Stomach (tissue), 9 donors: ENCODE results near the gene SPNS2. TPM values are rescaled to one million over a fixed set of nuclear protein-coding genes. Genes with fewer than 3 reads are reported as not detected.

Experiments used
- DNase-seq, 2 donors: peaks; one replicate each; pipeline versions ENCODE4 v3.0.0 to v3.0.0-alpha.2; 2013 to 2019
- H3K27ac ChIP-seq, 5 donors: fragments of 200-600 bp in 4 of 5; sonication (generic) in 4 of 5; one replicate each; pipeline ENCODE4 v1.5.1; 2013 to 2019; ENCODE audit warnings: mild to moderate bottlenecking in 1 of 5, moderate library complexity in 1 of 5
- H3K27me3 ChIP-seq, 3 donors: fragments of 200-600 bp; sonication (generic); one replicate each; pipeline ENCODE4 v1.5.1; 2017 to 2019; ENCODE audit warnings: mixed run types in 1 of 3
- H3K36me3 ChIP-seq, 4 donors: fragments of 200-600 bp; sonication (generic); 1 replicate in 3 of 4; 2 replicates in 1 of 4; pipeline ENCODE4 v1.5.1; 2016 to 2019
- H3K4me1 ChIP-seq, 4 donors: fragments of 200-600 bp; sonication (generic); one replicate each; pipeline ENCODE4 v1.5.1; 2016 to 2019
- H3K4me3 ChIP-seq, 4 donors: fragments of 200-600 bp; sonication (generic) in 3 of 4; one replicate each; pipeline ENCODE4 v1.5.1; 2016 to 2019; ENCODE audit warnings: mild to moderate bottlenecking in 1 of 4
- H3K9me3 ChIP-seq, 4 donors: fragments of 200-600 bp; sonication (generic); one replicate each; pipeline ENCODE4 v1.5.1; 2016 to 2019
- EP300 ChIP-seq: sonication (generic); formaldehyde crosslinking; IDR thresholded peaks from one replicate; pipeline ENCODE4 v1.6.1; 2017; ENCODE audit warnings: antibody characterized with exemption
- POLR2A ChIP-seq, 4 donors: fragments of 450-650 bp; IDR thresholded peaks; one replicate each; pipeline ENCODE4 v1.6.1; 2016; ENCODE audit warnings: antibody characterized with exemption in 4 of 4, control low read depth in 2 of 4, mild to moderate bottlenecking in 1 of 4, moderate library complexity in 1 of 4
- POLR2AphosphoS5 ChIP-seq, 3 donors: sonication (generic); formaldehyde crosslinking; IDR thresholded peaks; one replicate each; pipeline ENCODE4 v1.6.1; 2016; ENCODE audit warnings: antibody characterized with exemption in 3 of 3
- whole genome bisulfite sequencing, 5 donors: extraction: QIAGEN DNeasy Blood & Tissue Kit in 3 of 5; methylation state at CpG; one replicate each; pipeline versions ENCODE4 v1.1.5 to v1.1.7; 2013 to 2018; 5-methylcytosine and 5-hydroxymethylcytosine counted together
- intact Hi-C: fragments of 100-400 bp; cut with DNase I; formaldehyde crosslinking; loops from one replicate; pipeline ENCODE4 v1.15.1; 2023; ENCODE audit warnings: low total_unique reads
- polyA plus RNA-seq, 3 donors: library from polyadenylated mRNA; stranded (reverse); fragments of 200-250 nt; gene quantifications; one replicate each; pipeline ENCODE4 v1.2.3, GENCODE V29; 2013
- total RNA-seq, 5 donors: library from RNA; depleted of rRNA; stranded (reverse); fragments of >200 nt; gene quantifications; one replicate each; pipeline versions ENCODE4 v1.1.0 to v1.2.3, GENCODE V29; 2014 to 2016
- TF ChIP-seq, protein P1 (sequence below), 7 experiments: fragments of 450-650 bp in 4 of 7; fragments of 200-600 bp in 3 of 7; sonication (generic) in 3 of 7; IDR thresholded peaks; one replicate each; pipeline ENCODE4 v1.5.1; 2016 to 2019; ENCODE audit warnings: antibody characterized with exemption in 7 of 7, control low read depth in 2 of 7, mild to moderate bottlenecking in 1 of 7
- donor health status: healthy with polysubstance abuse.
- donor health status: Bipolar disorder and iron deficiency.
- donor health status: healthy.

SPNS2 gene
- total and polyA plus RNA-seq, 8 donors: 4.1 to 67.7 (median 24.3) TPM

DNA sequence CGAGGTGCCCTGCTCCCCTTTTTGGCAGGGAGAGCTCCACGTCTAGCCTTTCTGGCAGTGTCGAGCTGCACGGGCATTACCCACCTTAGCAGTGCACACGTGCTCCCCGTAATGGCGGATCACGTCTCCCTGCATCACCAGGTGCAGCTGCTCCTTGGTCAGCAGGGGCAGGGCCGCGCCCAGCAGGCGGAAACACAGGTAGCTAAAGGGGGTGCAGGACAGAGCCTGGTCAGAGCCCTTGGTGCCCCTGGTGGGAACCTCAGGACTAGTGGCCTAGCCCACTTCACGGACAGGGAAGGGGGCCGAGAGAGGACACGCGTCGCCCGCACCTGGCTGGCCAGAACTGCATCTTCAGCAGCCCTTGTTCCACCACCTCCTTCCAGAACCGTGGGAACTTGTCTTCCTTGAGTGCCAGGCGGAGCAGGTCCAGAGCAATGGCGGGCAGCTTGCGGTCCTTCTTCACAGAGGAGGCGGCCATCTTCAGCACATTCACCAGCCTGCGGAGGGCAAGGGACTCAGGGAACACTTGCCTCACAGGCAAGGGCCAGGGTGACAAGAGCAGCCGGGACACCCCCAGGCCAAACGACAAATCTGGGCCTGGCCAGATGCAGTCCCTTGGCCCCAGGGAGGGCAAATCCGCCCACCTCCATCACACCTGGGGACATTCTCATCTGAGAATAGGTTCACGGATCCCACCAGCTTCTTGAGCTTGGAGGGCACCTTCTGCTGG is 53.3 kb downstream of the SPNS2 start:
- Histone ChIP-seq H3K4me1 (peaks cover 18 to 30% (median 25%) of the 10 kb centered on the region in 4 donors), H3K4me3 (no peak overlapping the region), H3K27ac (no peak overlapping the region), H3K36me3 (peaks cover 56 to 72% (median 71%) of the 10 kb centered on the region in 4 donors), H3K27me3 (no peaks in the 10 kb centered on the region), H3K9me3 (no peaks in the 10 kb centered on the region)
- TF ChIP-seq POLR2AphosphoS5 (IDR thresholded peaks at IDR 0.05): no peak
- TF ChIP-seq, protein P1, sequence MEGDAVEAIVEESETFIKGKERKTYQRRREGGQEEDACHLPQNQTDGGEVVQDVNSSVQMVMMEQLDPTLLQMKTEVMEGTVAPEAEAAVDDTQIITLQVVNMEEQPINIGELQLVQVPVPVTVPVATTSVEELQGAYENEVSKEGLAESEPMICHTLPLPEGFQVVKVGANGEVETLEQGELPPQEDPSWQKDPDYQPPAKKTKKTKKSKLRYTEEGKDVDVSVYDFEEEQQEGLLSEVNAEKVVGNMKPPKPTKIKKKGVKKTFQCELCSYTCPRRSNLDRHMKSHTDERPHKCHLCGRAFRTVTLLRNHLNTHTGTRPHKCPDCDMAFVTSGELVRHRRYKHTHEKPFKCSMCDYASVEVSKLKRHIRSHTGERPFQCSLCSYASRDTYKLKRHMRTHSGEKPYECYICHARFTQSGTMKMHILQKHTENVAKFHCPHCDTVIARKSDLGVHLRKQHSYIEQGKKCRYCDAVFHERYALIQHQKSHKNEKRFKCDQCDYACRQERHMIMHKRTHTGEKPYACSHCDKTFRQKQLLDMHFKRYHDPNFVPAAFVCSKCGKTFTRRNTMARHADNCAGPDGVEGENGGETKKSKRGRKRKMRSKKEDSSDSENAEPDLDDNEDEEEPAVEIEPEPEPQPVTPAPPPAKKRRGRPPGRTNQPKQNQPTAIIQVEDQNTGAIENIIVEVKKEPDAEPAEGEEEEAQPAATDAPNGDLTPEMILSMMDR (IDR thresholded peaks at IDR 0.05): no peak
- intact Hi-C loops: no loop called here
- WGBS, 5 donors: 92 to 97% (median 94%) methylated on average over 16 to 27 of the region's 27 CpGs
- no peak for DNase-seq

DNA sequence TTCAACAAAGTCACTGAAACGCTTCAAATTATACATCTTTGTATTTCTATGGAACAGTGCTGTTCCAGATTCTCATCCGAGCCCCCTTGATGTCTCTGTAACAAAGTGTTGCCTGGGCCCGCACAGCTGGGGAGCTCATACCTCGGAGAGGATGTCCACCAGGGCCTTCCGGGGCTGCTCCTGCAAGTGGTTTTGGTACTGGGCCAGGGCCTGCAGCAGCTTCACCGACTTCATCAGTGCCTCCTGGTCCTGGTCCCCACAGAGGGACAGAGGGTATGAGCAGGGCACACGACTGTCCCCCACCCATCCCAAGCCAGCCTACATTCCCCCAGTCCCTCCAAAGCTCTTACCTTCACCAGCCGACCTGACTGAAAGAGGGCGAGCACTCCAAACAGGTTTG is 55.0 kb downstream of the SPNS2 start:
- WGBS, 5 donors: 70 to 78% (median 73%) methylated on average over 9 of the region's 9 CpGs
- DNase-seq: no peak
- Histone ChIP-seq H3K4me1 (peaks cover 20 to 33% (median 27%) of the 10 kb centered on the region in 4 donors), H3K27me3 (no peaks in the 10 kb centered on the region), H3K27ac (no peak overlapping the region), H3K36me3 (peaks cover 41 to 55% (median 53%) of the 10 kb centered on the region in 4 donors), H3K9me3 (no peaks in the 10 kb centered on the region), H3K4me3 (peak overlapping the region in 2 of 4 donors; percentile 95 to 99)
- TF ChIP-seq, protein P1 (IDR thresholded peaks at IDR 0.05): no peak
- TF ChIP-seq POLR2A (IDR thresholded peaks at IDR 0.05) (no peak), EP300 (no peak), POLR2AphosphoS5 (IDR thresholded peaks at IDR 0.05) (no peak)
- intact Hi-C loops: no loop called here

DNA sequence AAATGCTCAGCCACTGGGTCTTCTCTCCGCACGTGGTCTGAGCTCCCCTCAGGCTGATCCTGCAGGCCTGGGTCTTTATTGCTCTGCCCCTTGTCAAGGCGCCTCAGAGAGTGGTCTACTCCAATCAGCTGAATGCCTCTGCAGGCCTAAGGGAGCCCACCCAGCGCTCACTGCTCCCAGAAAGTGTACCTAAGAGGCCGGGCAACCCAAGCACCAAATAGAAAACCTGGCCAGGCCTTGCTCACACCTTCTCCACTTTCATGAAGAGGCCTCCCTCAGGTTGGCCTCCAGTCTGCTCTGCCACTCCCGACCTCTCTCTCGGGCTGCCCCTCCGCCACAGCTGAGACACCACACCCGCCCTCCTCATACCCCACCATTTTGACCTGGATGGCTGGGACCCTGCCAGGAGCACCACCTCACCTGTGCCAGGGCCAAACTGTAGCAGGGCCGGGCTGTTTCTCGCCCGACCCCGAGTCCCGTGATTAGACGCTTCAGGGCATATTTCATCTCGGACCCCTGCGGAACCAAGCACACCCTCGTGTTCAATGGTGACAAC is 55.8 kb downstream of the SPNS2 start:
- Histone ChIP-seq H3K27ac (peak overlapping the region in 4 of 5 donors; percentile 72 to 91 (median 87)), H3K9me3 (no peaks in the 10 kb centered on the region), H3K27me3 (no peaks in the 10 kb centered on the region), H3K36me3 (peaks cover 32 to 46% (median 45%) of the 10 kb centered on the region in 4 donors), H3K4me3 (peak overlapping the region; percentile 63 to 99 (median 90)), H3K4me1 (peaks cover 22 to 41% (median 36%) of the 10 kb centered on the region in 4 donors)
- intact Hi-C loops: no loop called here
- TF ChIP-seq POLR2AphosphoS5 (IDR thresholded peaks at IDR 0.05): no peak
- DNase-seq: no peak
- WGBS, 5 donors: 9 to 13% (median 10%) methylated on average over 18 of the region's 18 CpGs

DNA sequence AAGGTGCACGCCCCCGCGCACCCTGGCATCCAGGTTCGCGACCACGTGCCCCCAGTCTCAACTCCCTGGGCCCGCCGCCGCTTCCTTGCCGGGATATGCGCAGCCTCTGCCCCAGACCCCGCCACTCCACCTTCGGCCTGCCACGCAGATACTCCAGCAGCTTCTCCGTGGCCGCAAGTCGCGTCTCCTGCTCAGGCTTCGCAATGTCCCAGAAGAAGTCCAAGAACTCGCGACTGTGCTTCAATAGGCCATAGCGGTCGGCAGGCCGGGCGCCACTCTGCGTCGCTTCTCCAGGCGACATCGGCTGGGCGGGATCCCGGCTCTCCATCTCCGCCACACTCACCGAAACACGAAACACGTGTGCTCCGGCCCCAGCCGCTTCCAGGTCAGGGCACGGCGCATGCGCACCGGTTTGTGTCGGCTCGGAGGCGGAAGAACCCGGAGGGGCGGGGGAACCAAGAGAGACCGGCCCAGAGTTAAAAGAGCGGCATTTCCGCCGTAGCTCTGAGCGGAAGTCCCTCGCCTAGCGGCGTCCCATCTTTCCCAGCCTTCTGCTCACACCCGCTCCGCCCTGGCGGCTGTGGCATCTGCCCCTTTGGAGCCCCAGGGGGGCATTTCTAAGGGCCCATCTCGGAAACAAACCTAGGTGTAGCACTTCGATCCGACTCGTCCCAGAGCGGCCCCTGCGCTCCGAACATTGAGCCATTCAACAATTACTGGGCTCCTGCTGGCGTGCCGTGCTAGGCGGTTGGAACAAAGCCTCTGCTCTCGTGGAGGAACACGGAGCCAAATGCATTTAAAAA is 56.5 kb downstream of the SPNS2 start, which contains the start of gene MYBBP1A:
Gene MYBBP1A, minus strand, starts transcription at position 388 of the 803 bp plus-strand sequence. Its CDS starts 60 bp downstream, at position 328.
- Histone ChIP-seq H3K36me3 (peaks cover 27 to 40% (median 38%) of the 10 kb centered on the region in 4 donors), H3K27me3 (no peaks in the 10 kb centered on the region), H3K27ac (peak within 1 kb of the TSS; percentile 72 to 91 (median 86)), H3K4me1 (peaks cover 22 to 48% (median 41%) of the 10 kb centered on the region in 4 donors), H3K4me3 (peak within 1 kb of the TSS; percentile 63 to 99 (median 90)), H3K9me3 (no peaks in the 10 kb centered on the region)
- peak; percentile 65 to 96 (median 83) for TF ChIP-seq POLR2AphosphoS5 (IDR thresholded peaks at IDR 0.05)
- TF ChIP-seq EP300: no peak
- TF ChIP-seq, protein P1 (IDR thresholded peaks at IDR 0.05): peak in 2 of 7 experiments; percentile 32 to 35
- TF ChIP-seq POLR2A (IDR thresholded peaks at IDR 0.05): no peak
- WGBS, 5 donors: 0 to 1% (median 0%) methylated on average over 29 to 69 of the region's 69 CpGs
- intact Hi-C loops: no loop called here
- peak; percentile 98 to 99 for DNase-seq
